Stimulated activated CD4-positive, alpha-beta T cell treated with anti-CD3 and anti-CD28 coated beads, Interleukin-15, amount 100 ng/mL, for 24 hours (primary cell): Measurements from ENCODE around the gene LFNG.
"Not testable (repeated sequence)": the region's sequence is repeated elsewhere in the genome, so short reads cannot be mapped to it uniquely, and the experiment has no call there.

Source experiments
- DNase-seq: peaks from one replicate; pipeline ENCODE4 v3.0.0-alpha.2; 2020

Gene LFNG

GRCh38 chr7:2551418-2551817 lies 31.8 kb downstream of the LFNG start:
- DNase-seq = no peak

DNA sequence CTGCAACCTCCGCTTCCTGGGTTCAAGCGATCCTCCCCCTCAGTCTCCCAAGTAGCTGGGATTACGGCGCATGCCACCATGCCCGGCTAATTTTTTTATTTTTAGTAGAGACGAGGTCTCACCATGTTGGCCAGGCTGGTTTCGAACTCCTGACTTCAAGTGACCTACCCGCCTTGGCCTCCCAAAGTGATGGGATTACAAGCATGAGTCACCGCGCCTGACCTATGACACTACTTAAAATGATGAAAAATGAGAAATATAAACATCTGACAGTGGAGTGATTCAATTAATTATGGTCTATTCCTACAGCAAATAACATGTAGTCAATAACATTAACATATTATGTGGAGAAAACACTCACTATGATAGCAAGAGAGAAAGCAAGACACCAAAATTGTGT lies 33.5 kb downstream of the LFNG start:
- no peak for DNase-seq

DNA sequence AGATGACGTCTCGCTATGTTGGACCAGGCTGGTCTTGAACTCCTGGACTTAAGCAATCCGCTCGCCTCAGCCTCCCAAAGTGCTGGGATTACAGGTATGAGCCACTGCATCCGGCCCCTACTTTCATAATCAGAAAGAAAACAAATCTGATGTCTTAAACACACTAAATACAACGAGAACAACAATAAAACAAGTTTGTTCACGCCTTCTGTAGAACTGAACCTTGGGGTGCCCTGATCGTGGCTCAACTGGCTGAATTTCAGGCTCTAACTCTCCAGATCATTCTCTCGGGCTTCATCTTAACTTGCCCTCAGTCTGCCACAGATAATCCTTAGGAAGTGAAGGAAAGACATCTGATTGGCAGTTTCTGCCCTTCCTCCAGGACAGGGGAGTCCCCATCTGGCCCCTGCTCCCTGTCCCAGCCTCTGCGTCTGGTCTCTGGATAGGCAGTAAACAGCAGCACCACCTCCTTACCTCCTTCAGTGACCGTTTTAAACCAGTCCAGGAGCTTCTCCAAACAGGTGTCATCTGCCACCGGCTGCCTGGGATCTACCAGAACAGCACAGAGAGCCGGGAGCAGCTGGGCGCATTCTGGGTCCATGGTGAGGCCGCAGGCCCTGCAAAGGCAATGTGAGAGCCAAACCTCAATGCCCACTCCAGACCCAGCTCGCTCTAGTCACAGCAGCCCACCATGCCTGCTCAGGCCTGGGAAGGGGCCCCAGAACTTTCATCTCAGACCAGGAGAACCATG lies 34.4 kb downstream of the LFNG start:
- no peak for DNase-seq

DNA sequence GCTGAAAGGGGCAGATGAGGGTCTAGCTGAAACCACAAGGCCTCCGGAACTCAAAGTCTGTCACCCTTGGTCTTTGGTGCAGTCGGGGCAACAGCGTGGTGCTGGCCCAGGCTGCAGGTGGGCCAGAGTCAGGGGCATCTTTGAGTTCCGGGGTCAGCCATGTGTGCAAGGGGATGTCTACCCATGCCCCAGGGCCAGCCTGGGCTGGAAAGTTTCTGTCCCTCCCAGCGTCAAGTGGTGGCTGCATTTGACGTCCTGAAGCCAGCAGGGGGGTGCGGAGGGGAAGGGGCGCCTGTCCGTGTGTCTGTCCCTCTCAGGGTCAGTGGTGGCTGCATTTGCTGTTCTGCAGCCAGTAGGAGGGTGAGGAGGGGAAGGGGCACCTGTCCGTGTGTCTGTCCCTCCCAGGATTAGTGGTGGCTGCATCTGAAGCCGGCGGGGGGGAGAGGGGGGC lies 35.1 kb downstream of the LFNG start:
- DNase-seq = no peak

DNA sequence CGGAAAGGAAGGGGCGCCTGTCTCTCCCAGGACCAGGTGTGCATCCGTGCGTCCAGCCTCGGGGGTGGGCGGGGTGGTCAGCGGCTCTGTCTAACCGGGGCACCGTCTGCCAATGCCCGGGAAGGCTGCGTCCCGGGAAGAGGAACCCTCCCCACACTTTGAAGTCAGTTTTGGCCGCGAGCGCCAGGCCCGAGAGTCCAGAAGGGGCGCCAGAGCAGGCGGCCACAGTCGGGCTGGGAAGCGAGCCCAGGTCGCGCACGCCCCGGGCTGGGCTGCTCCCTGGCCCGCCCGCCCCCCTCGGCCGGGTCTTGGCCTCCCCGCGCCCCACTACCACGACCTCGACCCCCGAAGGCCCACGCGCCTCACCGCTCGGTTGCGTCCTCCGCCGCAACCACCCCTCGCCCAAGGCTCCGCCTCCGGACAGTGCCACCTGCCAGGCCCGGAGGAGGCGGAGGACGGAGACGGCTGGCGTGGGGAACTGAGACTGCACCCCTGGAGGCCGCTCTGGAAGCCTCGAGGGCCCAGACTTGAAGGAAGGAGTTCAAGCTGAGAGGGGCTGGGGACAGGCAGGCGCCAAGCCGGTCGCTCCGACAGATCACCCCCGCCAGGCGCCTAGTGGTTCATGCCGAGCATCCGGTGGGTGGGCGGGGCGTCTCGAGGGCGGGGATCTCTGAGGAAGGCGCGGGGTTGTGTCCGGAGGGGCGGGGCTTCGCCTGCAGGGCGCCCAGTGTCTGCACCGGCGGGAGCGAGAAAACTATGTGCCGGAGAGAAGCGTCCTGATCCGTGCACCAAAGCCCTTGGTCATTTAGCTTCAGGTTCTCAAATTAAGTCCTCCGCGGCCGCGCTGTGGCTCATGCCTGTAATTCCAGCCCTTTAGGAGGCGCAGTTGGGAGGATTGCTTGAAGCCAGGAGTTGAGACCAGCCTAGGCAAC lies 35.8 kb downstream of the LFNG start, which contains the start of gene BRAT1:
TSS of gene BRAT1 (minus strand) at position 404 of the 932 bp plus-strand sequence. CDS start 1,093 bp downstream, outside the sequence.
- peak; percentile 99 for DNase-seq

DNA sequence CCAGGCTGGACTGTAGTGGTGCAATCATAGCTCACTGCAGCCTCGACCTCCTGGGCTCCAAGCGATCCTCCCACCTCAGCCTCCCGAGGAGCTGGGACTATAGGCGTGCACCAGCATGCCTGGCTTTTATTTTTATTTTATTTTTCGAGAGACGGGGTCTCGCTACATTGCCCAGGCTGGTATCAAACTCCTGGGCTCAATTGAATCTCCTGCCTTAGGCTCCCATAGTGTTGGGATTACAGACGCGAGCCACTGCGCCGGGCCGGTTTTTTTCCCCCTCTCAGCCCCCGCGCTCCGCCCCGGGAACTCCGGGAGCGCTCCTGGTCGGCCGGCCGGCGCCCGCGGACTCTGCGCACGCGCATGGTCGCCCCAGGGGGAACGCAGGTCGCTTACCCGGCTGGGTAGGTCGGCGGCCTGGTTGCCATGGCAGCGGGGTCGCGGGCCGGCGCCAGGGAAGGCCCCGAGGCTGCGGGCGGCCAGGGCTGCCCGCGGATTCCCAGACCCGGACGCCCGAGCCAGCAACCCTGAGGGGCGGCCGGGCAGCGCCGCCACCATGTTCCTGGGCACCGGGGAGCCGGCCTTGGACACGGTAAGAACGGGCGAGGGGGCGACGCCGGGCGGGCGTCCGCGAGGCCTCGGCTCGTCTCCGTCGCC lies 39.2 kb downstream of the LFNG start, which contains the start of gene IQCE:
TSS of gene IQCE (plus strand) at position 351 of the 654 bp plus-strand sequence. CDS start at position 554, 203 bp downstream.
- peak; percentile 94 for DNase-seq

DNA sequence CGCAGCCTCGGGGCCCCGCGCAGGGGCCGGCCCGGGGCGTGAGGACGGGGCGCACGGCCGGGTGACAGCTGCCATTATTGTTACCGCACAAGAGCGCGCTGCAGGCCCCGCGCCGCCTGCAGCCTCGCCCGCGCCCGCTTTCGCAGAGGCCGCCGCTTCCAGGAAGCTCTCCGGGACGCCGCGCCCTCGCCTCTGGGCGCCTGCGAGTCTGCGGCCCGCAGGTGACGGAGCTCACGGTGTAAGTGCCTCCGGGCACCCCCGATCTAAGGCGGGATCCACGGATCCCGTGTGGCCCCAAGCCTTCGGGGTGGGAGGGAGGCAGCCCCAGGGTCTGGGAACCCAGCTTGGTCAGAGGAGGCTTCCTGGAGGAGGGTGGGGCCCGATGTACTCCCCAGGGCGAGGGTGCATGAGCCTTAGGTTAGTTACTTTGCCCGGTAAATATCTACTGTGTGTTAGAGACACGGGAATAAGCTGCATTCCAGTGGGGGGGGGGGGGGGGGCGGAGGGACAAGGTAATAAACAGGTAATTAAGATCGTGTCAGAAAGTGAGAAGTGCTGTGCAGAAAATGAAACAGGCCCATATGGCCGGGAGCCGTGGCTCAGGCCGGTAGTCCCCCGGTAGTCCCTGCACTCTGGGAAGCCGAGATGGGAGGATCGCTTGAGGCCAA lies 39.8 kb downstream of the LFNG start:
- DNase-seq = peak; percentile 58

DNA sequence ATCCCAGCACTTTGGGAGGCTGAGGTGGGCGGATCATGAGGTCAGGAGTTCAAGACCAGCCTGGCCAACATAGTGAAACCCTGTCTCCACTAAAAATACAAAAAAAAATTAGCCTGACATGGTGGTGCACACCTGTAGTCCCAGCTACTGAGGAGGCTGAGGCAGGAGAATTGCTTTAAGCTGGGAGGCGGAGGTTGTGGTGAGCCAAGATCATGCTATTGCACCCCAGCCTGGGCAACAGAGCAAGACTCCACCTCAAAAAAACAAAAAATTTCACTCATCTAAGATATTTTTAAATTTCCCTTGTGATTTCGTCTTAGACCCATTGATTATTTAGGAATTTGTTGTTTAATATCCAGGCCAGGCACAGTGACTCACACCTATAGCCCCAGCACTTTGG lies 44.4 kb downstream of the LFNG start:
- DNase-seq = not testable (repeated sequence)

- no peak for DNase-seq
Observed at GRCh38 chr7:2564970-2565540, 45.5 kb downstream of the LFNG start.

DNA sequence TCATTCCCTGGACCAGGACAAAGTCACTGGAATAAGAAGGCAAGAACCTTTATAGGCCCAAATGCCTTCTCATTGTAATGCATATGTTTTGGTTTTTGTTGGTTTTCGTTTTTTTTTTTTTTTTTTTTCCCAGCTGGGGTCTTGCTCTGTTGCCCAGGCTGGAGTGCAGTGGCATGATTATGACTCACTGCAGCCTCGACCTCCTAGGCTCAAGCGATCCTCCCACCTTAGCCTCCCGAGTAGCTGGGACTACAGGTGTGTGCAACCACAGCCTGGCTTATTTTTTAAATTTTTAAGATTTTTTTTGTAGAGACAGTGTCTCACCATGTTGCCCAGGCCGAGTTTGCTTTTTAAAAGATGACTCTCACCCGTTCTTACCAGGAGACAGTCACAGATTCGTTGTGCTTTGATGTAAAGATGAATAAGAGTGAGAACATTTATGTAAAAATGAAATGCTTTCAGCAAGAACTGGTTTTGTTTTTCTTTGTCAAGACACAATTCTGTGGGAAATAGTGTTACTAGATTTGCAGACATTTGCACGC lies 46.8 kb downstream of the LFNG start:
- DNase-seq = no peak

- DNase-seq = peak; percentile 25
Observed at GRCh38 chr7:2566890-2567678, 47.5 kb downstream of the LFNG start.

DNA sequence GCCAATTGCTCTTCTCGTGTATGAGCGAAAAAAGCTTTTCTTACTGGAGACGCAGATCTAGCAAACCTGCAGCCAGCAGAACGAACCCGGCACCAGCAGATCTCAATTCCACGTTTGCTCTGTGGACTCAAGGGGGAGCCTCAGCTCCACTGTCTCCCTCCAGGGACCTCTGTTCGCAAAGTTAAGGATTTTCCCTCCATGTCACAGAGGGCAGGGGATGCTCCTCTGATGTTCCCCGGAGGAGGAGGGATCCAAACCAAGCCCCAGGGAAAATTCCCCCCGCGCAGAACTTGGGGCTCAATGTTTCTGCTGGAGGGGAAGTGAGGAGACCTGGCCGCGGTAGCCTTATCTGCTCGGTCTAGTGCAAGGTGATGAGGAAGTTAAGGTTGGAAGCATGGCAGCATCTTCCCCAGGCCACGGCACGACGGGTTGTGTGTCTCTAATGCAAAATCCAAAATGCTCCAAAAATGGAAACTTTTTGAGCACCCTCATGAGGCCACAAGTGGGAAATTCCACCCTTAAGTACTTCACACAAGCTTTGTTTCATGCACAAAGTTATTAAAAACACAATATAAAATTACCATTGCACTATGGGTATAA lies 48.2 kb downstream of the LFNG start:
- no peak for DNase-seq

- no peak for DNase-seq
Observed at GRCh38 chr7:2568521-2569223, 49.1 kb downstream of the LFNG start.

DNA sequence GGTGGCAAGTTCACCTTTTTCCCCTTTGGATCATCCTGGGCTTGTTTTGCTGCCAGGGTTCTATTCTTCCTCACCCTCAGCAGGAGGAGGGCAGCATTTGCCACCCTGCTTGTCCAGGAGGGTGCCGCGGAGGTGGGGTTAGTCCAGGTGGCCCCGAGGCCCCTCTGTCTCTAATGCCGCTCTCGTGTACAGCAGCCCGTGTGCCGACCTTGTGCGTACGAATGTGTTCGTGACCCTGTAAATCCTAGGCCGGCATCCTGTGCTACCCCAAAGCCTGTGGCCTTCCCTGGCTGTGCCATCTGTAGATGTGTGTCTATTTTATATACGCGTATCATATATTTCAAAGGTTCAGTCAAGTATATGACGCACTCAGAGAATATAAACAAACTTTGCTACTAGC lies 49.8 kb downstream of the LFNG start:
- no peak for DNase-seq

GRCh38 chr7:2570021-2570420 lies 50.4 kb downstream of the LFNG start:
- DNase-seq = no peak

- DNase-seq = no peak
Observed at GRCh38 chr7:2571409-2571808, 51.8 kb downstream of the LFNG start.

GRCh38 chr7:2572101-2572842 lies 52.7 kb downstream of the LFNG start:
- peak; percentile 48 for DNase-seq

- DNase-seq = no peak
Observed at GRCh38 chr7:2573761-2574160, 54.2 kb downstream of the LFNG start.
